Measurements from ENCODE around the gene KRTAP4-3.
"Not testable (repeated sequence)": the region's sequence is repeated elsewhere in the genome, so short reads cannot be mapped to it uniquely, and the experiment has no call there.

GRCh38 chr17:41160190-41160589 is 7.8 kb downstream of the KRTAP4-3 start:
- not testable (repeated sequence) for TF ChIP-seq POLR2A, CTCF (IDR thresholded peaks at IDR 0.05)
